Stimulated activated CD8-positive, alpha-beta memory T cell treated with anti-CD3 and anti-CD28 coated beads, Interleukin-4, amount 100 ng/mL, for 1 hour (primary cell): ENCODE results near the gene ABLIM3.

Source experiments
- DNase-seq, 2 donors: peaks; one replicate each; pipeline ENCODE4 v3.0.0-alpha.2; 2020; ENCODE audit warnings: low read depth in 2 of 2, low spot score in 1 of 2

The ABLIM3 gene

DNA sequence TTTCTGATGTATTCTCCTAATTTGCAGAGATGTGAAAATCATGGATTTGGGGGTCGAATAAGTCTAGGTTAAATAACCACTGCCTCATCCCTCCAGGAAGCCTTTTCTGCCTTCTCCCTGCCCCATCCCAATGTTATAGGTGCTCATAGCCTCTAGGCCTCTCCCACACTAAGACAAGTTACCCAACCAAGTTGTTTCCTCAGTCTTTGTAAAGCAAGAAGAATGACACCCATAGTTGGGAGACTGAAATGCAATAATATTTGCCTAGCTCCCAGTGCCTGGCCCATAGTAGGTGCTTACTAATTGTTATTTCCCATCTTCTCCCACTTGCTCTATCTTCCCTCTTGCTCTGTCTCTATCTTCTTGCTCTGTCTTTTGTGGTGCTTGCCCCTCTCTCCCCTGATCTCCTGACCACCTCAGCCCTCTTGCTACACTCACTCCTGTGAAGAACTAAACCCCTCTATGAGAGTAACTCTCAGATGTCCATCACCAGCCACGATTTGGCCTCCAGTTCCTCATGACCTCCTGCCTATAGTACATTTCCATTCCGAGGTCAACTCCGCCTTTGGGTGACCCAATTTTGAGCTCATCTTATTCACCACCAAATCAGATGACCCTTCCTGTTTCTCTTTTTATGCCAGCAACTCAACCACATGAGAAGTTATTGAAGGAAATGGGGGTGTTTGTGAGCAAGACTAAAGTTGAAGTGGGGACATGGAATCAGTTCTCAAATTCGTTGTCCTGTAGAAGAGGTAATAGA, 137.3 kb downstream of the ABLIM3 start:
- DNase-seq, result no peak

- no peak for DNase-seq
Observed at GRCh38 chr5:149279661-149280060, 138.4 kb downstream of the ABLIM3 start.

- no peak for DNase-seq
Observed at GRCh38 chr5:149280124-149280523, 138.8 kb downstream of the ABLIM3 start.

DNA sequence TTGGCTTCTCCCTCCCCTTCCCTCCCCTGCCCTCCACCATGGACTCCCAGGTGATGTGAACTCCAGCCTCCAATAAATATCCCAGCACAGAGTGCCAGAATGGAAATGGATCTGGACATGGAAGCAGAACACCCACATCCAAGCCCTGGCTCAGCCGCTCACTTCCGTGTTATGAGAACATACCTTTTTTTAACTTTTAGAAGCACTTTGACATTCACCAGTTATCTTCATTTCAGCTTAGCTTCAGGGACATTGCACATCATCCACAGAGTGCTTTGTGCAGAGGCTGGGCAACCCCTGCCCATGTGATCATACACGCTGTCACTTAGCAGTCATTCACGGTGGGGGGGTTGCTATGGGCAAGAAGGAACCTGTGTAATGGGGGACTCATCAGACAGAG, 139.5 kb downstream of the ABLIM3 start:
- no peak for DNase-seq

DNA sequence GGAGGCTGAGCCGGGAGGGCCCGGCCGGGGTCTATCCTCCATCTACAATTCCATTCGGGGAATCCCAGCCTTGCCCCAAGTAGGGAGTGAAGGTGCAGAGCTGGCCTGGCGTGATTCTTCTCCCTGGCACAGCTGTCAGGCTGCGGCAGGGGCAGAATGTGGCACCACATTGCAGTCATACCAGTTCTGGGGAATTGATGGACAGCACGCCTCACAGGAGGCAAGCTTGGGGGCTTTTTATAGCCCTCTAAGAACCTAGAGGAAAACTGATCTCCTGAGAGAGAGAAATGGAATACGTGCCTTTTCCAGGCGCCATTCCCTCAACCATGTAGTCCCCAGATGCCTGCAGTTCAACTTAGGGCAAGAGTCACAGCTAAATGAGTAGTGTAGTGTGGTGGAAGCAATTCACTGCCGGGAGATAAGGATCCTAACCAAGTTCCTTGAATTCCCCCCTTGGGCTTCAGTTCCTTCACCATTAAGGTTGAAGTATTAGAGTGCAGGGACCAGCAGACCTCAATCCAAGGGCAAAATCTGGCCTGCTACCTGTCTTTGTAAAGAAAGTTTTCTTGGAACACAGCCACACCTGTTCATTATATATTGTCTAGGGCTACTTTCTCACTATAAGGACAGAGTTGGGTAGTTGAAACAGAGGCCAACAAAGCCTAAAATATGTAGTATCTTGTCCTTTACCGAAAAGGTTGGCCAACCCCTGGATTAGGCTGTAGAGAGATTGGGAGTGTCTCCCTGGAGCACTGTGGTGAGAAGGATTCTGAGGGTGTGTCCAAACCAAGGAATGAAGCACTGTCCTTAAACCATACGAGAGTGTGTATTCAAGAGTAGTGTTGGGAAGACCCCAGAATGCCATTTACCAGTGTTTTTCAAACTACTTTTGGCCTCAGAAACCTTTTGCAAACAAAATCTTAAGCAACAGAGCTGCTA, 141.0 kb downstream of the ABLIM3 start:
- no peak for DNase-seq

- no peak for DNase-seq
Observed at GRCh38 chr5:149282966-149283332, 141.7 kb downstream of the ABLIM3 start.

DNA sequence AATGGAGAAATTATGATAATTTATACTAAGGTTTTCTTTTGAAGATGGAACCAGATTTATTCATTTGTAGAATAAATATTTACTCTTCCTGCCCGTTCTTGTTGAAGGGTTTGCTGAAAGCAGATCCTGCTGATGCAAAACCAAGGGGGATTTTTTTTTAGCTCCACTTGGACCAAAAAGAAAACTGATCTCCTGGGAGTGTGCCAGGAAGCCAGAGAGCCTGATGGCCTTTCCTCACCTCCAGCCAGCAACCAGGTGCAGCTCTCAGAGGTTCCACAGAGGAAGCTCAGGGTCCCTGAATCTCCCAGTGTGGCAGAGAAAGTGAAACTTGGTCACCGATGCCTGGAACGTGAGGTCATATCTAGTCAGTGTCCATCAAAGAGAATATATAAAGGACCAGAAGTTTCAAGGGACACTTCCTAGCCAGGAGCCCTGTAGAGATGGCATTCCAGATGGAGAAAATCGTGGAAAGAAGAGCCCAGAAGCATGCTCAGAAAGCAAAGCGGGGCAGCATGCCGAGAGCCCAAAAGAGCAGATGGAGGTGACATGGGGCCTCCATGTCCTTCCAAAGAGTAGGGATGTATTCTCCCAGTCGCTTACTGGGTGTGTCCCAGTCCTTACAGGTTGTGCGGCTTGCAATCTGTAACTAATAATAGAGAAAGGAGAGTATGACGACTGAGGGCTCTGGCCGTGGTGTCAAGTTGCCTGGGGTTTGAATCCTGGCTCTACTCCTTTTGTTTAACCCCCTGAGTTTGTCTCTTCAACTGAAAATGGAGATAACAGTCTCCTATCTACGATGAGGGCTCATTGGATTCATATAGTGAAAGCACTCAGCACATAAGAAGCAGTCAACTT, 142.6 kb downstream of the ABLIM3 start:
- no peak for DNase-seq

GRCh38 chr5:149284501-149284900, 143.2 kb downstream of the ABLIM3 start:
- DNase-seq, result no peak

GRCh38 chr5:149285153-149285552, 143.9 kb downstream of the ABLIM3 start:
- no peak for DNase-seq

DNA sequence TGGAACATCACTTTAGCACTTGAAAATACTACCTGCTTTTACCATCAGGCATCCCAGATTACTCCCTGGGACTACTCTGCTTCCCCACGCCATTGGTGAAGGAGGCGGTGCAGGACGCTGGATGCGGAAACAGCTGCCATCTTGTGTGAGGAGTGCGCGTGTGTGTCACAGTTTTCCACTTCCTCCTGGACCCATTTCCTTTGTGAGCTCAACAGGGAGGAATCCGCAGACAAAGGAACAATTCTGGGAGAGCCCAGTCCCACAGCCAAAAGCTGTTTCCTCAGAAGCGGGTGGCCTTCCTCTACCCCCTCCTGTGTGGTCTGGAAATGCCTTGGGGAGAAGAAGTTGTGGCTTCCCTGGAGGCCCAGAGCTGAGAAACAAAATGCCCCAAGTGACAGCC, 147.1 kb downstream of the ABLIM3 start:
- DNase-seq, result no peak

DNA sequence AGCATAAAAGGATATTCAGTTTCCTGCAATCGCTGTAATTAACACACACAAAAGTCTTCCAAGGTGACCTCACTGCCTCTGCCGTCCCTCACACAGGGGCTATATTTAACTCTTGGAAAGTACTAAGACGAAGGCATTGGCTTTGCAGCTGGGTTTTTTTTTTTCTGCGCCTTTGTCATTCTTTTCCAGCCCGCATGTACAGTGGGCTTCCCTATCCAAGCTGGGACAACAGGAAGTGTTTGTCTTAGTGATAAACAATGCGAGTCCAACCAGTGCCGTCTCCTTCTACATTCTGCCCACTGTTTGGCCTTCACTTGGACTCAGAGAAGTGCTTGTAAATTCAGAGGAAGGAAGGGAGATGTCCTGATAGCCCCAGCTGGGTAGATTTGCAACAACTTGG, 148.0 kb downstream of the ABLIM3 start:
- no peak for DNase-seq

DNA sequence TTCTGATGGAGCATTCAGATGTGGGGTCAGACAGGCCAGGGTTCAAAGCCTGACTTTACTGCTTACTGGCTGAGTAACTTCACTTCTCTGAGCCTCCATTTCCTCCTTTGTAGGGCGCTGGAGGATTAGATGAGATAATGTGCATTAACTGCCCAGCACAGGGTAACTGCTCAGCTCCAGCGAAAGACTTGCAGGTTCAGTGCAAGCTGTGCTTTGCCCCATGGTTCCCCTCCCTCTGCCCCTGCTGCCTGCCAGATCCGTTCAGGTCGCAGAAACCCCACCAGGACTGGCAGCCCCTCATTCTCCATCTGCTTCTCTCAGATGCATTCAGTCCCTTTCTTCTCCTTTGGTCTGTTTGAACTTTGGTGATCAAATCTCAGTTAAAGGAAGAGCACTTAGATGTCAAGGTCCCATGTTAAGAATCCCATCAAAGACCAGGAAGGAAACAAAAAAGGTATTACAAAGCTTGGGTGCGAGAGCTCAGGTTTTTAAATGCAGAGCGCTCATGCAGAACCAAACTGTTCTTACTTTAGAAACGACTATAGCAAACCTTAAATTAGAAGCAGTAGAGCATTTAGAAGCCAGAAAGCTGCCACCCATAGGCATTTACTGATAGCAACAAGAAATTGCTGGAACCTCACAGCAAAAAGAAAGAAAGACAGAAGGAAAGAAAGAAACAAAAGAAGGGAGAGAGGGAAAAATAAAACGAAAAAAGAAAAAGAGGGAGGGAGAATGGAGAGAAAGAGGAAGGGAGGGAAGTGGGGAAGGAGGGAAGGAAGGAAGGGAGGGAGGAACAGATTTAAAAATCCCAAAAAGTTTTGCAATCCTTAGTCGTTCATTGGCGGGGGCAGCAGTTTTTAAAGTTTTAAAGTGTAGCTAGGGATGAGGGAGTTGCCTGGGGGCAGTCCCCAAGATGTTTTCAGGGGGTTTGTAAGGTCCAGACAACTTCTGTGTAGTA, 153.9 kb downstream of the ABLIM3 start:
- no peak for DNase-seq

DNA sequence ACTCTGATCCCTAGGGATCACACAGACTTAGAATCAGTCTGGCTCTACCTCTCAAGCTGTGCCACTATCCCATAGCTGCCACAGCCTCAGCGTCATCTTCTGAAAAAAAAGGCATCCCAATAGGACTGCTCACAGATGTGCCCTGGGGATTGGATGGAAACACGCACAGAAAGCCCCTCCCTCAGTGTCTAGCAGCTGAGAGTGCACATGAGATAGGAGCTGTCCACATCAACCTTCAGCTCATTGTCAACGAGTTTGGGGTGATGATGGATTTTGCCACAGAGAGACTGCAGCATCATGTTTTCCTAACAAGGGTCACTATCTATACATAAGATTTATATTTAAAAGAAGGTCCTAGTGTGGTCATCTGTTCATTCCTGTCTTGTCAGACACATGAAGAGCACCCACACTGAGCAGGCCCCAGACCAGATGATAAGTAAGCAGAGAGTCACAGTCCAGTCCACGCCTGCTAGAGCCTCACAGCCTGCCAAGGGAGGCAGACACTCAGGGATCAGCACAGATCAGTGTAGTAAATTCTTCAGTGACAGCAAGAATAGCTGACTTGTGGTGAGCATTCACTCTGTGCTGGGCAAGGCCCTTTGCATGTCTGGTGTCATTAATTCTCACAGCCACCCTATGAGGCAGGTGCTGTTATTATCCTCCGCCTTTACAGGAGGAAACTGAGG, 156.2 kb downstream of the ABLIM3 start:
- no peak for DNase-seq

DNA sequence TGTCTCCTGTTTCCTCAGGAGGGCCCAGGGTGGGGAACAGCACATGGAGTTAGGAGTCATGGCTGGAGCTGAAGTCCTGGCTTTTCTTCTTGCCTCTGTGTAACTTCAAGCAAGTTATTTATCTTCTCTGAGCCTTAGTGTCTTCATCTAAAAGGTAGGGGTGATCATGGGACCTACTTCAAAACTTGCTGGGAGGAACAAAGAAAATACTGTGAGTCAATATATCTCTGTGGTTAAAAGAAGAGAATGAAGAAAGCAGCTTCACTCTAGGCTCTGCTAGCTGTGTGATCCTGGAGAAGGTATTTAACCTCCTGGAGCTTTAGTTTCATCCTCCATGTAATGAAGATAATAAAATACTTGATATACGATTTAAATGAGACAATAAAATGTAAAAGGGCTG, 156.9 kb downstream of the ABLIM3 start:
- no peak for DNase-seq

- DNase-seq, result no peak
Observed at GRCh38 chr5:149298842-149299404, 157.6 kb downstream of the ABLIM3 start.

- no peak for DNase-seq
Observed at GRCh38 chr5:149299451-149300054, 158.3 kb downstream of the ABLIM3 start.

- no peak for DNase-seq
Observed at GRCh38 chr5:149300441-149300840, 159.1 kb downstream of the ABLIM3 start.

DNA sequence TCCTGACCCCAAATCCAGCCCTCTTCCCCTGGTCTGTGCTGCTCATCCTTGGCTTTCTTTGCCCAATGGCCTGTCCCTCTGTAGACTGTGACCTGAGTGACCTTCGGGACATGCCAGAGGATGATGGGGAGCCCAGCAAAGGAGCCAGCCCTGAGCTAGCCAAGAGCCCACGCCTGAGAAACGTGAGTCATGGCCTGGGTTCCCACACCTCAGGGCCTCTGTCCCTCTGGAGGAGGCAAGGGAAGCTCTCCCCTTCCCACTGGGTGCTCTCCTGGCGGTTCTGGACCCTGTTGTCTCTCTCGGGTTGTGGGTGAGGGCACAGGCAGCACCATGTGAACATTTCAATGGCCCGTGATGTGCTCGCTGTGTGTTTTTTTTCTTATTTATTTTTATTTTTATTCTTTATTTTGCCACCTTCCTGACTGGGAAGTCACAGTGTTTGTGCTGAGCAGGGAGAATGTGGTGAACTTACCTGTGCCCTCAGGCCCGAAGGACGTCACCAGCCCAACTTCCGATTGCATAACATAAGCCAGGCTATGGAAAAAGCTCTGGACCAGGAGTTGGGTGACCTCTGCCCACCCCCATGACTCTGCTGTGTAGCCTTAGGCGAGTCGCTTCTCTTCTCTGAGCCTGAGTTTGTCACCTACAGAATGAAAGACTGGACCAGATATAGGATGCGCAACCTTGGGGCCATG, 159.9 kb downstream of the ABLIM3 start:
- DNase-seq, result no peak
